NCI-H774 (cell line): Measurements from ENCODE around the gene THY1.
"Not testable (repeated sequence)": the region's sequence is repeated elsewhere in the genome, so short reads cannot be mapped to it uniquely, and the experiment has no call there.

ENCODE experiments used
- DNase-seq: peaks from one replicate; lab custom pipeline; 2025; lab: John Stamatoyannopoulos, UW

The THY1 gene

DNA sequence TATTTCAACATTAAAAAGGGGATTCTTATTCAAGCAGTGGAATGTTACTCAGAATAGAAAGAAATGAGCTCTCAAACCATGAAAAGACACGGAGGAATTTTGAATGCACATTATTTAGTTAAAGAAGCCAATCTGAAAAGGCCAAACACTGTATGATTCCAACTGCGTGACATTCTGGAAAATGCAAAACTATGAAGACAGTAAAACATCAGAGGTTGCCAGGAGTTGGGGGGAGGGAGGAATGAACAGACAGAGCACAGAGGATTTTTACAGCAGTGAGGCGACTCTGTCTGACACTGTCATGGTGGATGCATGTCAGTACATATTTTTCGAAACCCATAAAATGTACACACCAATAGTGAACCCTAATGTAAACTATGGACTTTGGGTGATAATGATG, 22.9 kb upstream of the THY1 start:
- no peak for DNase-seq

DNA sequence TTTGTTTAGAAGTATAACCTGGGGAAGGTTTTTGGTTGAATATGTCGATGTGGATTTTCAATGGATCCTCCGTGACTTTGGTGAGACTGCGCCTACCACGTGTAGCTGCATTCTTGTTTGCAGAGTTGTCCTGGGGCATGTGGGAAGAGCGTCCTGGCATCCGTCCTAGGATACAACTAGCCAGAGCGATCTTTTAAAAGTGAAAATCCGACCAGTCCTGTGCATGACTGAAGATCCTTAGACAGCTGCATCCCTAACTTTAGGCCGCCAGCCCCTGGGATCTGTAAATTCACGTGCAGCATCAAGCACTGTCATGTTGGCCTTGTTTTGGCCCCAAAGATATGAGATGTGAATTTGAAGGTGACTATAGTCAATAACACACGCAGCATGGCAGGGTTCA, 22.4 kb upstream of the THY1 start:
- no peak for DNase-seq

DNA sequence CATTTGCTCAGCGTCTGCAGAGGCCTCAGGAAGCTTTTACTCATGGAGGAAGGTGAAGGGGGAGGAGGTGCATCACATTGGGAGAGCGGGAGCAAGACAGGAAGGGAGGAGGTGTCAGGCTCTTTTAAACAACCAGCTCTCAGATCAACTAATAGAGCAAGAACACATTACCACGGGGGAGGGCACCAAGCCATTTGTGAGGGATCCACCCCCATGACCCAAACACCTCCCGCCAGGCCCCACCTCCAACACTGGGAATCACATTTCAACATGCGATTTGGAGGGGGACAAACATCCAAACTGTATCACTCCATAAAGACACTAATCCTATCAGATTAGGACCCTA, 18.9 kb upstream of the THY1 start:
- no peak for DNase-seq

DNA sequence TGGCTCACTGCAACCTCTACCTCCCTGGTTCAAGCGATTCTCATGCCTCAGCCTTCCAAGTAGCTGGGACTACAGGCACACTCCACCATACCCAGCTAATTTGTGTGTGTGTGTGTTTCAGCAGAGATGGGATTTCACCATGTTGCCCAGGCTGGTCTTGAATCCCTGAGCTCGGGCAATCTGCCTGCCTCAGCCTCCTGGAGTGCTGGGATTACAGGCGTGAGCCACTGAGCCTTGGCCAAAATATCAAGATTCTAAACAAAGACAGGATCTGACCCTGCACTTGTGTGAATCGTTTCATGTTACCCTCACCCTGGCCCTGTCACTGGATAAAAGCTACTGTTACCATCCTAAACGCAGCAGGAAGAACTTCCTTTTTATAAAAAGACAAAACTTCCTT, 15.6 kb upstream of the THY1 start:
- DNase-seq: no peak

DNA sequence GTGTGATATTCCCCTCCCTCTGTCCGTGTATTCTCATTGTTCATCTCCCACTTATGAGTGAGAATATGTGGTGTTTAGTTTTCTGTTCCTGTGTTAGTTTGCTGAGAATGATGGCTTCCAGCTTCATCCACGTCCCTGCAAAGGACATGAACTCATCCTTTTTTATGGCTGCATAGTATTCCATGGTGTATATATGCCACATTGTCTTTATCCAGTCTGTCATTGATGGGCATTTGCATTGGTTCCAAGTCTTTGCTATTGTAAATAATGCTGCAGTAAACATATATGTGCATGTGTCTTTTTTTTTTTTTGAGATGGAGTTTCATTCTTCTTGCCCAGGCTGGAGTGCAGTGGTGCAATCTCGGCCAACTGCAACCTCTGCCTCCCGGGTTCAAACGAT, 14.5 kb upstream of the THY1 start:
- not testable (repeated sequence) for DNase-seq

DNA sequence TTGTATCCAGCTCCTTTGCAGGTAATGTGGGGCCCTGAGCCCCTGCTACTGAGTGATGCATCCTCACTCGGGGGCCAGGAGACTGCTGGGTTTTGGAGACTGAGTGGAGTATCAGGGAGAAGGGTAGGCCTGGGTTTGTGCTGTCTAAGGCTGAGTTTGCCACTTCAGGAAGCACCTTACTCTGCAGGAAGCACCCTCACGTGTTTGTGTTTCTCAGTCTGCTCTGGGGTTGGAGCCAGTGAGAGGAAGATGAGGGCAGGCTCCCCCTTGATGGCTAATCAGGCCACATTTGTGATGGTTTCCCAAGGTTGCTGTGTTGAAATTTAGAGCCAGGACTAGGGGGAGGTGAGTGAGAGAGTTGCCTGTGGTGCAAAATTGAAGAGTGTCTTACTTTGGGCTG, 13.7 kb upstream of the THY1 start:
- no peak for DNase-seq

DNA sequence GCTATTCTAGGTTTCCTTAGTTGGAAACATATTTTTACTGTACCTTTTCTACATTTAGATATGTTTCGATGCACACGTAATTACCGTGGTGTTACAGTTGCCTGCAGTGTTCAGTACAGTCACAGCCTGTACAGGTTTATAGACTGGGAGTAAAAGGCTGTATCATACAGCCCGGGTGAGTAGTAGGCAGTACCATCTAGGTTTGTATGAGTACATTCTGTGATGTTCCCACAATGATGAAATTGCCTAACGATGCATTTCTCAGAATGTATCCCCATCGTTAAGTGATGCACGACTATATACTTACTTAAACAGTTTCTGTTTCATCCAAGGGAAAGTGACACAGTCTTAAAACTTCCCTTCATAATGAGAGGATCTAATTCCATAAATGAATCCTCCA, 13.1 kb upstream of the THY1 start:
- DNase-seq: no peak

DNA sequence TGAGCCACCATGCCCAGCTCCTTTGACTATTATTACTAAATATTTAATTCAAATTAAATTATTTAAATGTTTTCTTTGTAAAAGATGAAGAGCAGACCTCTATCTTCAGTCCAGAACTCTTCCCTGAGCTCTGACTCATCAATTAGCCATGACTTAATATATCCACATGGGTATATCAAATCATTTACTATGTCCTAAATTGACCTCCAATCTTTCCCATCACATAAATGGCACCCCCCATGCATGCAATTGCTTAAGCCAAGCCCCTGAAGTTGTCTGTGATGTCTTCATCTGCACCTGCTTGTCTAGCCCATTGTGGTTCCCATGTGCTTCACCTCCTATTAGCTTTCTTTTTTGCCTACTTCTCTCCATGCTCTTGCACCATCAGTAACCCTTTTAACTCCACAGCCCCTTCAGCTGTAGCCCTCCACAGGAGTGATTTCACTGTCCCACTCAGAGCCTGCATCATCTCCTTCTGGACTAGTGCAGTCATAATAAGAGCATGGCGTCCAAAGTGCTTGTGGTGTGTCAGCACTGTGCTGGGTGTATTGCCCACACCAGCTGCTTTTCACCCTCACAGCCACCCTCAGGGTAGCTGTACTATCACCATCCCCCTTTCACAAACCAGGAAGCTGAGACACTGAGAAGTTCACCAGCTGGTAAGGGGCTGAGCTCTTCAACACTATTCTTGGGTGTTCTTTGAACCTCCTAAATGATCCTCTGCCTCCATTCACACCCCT, 11.8 kb upstream of the THY1 start:
- DNase-seq: no peak

DNA sequence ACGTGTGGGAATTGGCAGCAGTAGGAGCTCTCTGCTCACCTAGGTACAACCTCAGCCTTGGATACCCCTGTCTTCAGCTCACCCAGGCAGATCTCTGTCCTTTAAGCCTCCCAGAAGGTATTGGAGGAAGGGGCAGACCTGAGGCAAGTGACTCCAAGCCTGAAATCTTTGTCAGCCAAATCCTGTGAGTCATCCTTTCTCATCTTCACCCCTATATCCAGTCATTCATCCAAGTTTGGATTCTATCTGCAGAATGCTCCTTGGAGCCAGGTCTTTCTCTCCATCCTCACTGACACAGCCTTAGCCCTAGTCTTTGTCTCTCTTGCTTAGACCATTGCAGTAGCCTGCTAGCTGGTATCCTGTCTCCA, 10.4 kb upstream of the THY1 start:
- DNase-seq: no peak

DNA sequence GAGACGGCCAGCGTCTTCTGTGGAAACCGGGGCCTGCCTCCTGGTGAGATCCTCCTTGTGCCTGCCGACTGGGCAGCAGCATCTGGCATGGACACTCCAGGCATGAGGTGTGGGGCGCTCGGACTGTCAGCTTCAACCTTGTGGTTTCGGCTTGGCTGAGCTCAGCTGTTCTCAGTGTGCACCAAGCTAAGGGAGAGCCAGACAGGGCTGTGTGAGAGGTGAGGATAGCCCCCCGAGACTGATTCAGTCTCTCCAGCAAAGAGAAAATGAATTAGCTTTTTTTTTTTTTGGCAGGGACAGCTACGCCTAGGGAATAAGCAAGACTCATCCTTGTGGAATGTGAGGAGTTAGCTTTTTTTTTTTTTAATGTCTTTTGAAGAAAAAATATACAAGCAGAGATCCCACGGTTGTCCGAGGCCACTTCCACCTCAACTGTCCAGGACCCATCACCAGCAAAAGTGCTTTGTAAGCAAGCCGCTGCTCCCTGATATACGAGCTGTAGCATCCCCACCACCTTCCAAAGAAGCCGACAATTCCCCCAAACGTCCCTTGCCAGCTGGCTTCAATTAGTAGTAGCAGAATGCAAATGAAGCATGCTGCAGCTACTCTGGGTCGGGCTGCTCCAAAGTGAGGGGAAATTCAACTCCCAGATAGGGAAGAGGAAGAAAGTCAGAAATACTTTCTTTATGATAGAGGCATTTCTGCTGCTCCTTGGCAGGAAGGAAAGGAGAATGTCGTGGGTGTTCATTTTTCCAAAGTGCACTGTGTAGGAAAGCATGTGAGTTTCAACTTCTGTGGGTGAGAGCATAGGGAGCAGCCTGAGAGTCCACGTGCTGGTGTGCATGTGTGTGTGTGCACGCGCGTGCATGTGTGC, 9.7 kb upstream of the THY1 start:
- DNase-seq: no peak

DNA sequence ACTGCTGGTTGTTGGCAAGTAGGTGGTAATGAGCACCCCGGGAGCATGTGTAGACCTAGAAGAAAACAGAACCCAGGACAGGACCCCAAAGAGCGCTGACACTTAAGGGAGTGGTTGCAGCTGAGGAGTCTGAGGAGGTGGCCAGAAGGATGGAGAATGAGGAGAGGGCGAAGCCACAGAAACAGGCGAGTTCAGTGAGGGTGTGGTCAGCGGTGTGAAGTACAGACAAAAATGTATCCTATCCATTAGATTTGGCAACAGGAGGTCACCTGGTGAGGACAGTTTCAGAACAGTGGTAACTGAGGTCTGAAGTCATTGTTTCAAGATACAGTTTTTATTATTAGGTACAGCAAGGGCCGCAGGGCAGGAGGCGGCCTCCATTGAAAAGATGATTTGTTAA, 8.6 kb upstream of the THY1 start:
- DNase-seq: no peak

DNA sequence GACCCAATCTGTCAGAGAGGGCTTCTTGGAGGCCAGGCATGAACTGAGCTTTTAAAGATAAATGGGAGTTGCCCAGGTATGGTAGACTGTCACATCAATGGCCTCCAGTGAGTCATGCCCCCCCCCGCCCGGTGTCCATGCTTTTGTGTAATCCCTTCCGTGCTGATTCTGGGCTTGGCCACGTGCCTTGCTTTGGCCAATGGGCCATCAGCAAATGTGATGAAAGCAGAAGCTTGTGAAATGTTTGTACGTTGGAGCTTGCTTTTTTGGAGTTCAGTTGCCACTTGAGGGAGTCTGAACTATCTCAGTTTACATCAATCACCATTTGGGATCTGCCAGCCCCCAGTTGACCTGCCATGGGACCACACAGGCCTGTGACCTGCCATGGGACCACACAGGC, 4.3 kb upstream of the THY1 start:
- DNase-seq: no peak

DNA sequence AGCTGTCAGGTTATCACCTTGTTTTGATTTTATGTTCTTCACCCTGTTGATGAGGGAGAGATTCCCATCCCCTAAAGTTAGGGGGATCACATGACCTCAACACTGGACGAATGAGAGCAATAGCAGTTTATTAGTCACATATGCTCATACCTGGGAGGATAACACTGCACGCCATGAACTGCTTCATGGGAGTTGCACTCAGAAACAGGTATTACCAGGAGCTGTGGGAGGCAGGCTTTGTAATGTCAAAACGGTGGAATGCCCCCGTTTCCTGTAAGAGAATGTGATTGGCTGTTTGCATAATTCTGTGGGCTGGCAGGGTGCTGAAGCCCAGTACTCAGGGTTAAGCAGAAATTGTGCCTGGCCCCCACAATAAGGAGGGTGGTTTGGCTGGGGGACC, 3.2 kb upstream of the THY1 start:
- DNase-seq: no peak

DNA sequence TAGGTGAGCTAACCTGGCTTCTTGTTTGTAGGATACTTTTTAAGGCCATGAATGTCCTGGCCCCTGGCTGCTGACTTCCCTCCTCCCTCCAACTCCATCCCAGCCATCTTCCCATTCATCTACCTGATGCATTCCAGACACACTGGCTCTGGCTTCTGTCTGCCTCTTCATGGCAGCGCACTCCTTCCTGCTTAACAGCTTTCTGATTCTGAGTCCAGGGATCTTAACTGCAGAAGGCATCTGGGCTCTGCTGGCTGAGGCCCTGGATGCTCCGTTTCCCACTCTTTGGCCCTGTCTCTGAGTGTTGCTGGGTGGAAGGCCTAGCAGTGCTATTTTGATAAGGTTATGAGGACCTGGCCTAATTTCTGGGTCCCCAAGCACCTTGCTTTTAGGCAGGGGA, 1.8 kb upstream of the THY1 start:
- DNase-seq: no peak

DNA sequence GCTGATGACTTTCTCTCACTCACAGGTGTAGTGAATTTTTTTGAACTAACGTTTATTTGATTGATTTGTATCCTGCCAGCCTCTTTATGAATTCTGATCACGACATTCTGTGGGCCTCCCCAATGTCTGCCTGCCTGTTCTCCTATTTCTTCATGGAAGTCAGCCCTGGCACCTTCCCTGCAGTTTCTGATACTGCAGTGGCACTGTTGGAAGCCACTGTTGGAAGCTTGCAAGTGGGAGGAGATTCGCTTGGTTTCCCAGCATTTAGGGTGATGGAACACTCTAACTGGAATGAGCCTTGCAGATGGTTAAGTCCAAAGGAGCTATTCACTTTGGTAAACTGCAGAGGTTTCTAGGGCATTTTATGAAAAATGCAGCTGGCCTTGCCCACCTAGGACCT, 1.3 kb upstream of the THY1 start:
- DNase-seq: no peak

DNA sequence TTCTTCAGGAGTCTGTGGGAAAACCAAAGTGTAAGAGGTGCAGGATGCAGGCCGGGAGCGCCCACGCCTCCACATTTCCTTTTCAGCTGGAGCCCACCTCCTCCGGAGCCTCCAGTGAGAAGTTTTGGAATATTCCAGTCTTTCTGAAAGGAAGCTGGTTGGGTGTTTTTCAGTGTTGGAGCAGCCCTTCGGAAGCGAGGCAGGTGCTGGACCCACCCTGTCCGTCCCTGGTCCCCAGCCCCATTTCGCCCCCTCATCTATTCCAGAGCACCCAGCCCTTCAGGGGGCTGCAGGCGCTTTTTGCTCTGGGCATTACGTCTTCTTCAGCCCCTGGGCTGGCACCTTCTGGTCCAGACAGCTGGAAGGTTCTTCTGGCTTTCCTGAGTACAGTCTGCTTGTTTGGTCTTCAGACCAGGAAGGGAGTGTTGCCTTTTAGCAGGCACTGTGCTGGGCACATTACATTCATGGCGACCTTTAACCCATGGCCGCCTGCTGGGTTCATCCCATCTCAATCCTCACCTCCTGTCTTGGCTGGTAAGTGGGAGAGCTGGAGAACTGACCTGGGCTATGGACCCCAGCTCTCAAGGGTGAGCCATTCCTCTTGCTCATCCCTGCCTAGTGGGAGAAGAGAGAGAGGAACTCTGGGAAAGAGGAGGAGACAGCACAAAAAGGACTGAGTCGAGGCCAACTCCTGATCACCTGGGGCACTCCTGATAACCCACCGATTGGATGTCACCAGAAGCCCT, 710 bp upstream of the THY1 start:
- DNase-seq: no peak

DNA sequence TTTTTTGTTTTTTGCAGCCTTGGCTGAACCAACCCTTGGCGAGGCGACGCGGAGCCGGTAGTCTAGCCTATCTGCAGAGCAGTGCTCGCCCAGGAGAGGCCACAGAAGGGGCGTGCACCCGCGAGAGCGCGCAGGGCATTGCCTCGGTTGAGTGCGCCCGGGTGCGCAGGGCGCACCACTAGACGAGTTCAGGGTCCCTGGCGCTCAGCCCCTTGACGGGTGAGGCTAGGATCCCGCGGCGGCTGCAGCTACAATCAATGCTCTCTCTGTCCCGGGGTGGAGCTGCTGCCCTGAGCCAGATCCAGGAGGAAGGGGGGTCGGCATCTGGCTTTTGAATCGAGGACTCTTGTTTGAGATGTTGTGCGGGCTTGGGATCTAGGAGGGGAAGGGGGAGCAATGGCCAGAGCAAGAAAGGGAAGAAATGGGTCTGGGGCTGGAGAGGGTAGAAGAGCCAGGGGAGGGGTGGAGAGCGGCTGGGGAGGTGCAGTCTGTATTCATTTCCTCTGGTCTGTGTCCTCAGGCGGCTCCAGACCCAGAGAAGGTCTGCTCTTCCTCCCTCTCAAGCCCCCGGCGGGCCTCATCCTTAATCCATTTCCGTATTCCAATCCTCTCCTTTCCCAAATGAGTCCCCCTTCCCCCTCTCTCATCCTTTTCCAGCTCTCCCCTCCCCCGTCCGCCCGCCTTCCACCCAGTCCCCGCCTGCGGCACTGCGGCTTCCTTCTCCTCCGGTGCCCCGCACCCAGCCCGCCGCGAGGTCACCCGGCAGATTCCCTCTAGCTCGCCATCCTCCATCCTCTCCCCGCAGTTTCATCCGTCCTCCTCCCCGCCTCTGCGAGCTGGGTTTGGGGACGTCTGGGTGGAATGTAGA, 797 bp downstream of the THY1 start:
- DNase-seq: no peak

DNA sequence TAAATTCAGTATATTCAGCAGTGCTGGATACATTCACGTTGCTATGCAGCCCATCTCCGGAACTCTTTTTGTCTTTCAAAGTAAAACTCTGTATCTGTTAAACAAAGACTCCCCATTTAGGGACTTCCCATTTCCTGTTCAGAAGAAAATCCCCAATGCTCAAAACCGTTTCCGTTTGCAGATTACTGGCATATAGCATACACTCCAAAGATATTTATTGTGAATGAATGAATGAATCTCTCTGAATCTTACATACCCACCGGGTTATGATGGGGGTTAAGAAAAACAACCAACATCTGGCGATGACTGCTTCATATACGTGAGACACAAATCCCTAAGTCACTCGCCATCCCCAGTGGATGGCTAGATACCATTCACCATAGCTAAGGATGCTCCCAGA, 1.6 kb downstream of the THY1 start:
- DNase-seq: no peak

DNA sequence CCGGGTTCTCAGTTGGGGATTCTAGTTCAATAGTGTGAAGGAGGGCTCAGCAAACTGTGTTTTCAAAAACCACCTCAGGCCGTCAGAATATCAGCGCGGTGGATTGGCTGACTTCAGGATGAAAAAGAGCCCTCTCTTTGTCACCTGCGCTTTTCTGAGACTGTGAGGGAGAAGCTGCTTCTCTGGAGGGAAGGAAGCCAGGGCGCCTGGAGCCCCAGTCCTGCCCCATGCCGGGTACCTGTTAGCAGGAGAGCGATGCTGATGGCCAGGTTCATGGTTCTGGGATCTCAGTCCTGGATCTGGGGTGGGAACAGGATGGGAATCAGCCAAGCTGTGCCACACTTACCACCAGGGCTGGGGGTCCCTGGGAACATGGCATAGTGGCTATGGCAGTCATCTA, 2.3 kb downstream of the THY1 start:
- DNase-seq: no peak

DNA sequence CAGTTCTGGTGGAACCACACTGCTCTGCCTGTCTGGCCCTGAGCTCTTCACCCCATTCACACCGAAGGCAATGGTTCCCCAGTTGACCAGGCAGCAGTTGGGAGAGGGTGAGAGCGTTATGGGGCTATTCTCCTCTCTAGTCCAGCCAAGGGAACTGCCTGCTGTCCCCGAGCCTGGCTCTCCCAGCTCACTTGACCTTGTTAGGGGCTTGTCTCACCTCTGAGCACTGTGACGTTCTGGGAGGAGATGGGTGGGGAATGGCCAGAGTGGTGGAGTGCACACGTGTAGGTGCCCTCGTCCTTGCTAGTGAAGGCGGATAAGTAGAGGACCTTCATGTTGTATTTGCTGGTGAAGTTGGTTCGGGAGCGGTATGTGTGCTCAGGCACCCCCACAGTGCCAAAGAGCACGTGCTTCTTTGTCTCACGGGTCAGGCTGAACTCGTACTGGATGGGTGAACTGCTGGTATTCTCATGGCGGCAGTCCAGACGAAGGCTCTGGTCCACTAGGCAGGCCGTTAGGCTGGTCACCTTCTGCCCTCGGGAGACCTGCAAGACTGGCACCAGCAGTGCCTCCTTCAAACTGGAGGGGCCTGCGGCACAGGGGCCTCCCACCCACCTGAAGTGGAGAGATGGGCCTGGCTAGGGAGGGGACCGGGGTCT, 3.0 kb downstream of the THY1 start:
- DNase-seq: no peak

DNA sequence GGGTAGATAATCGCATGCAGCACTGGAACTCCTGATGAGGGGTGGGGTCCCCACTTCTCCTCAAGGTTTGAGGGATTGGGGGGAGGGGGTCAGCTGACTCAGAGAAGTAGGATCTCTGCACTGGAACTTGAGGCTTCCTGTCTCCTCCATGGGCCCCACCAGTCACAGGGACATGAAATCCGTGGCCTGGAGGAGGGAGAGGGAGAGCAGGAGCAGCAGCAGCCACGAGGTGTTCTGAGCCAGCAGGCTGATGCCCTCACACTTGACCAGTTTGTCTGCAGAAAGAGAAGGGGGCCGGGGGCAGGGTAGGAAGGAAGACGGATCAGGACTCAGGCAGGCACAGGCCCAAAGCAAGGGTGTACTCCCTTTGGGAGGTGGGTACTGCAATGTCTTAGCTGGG, 3.7 kb downstream of the THY1 start:
- no peak for DNase-seq

DNA sequence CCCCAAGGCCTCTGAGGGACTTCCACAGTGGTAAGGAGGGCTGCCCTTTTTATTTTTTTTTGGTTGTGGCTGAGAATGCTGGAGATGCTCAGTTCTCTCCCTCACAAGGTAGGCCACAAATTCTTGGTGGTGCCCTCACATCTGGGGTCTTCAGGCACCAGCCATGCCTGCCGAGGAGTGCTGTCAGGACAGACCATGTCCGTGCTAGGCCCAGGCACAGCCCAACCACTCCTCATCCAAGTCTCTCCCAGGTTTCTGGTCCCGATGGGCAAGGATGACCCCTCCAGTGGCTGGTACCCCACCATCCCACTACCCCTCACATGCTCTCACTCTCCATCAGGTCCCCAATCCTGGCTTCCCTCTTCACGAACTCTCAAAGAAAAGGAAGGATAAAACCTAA, 4.2 kb downstream of the THY1 start:
- no peak for DNase-seq
